Liver (tissue), 9 donors: ENCODE data around the gene PARD3B. TPM values are rescaled to one million over a fixed set of nuclear protein-coding genes. Genes with fewer than 3 reads are reported as not detected.

Experiments
- DNase-seq: peaks from one replicate; pipeline ENCODE4 v3.0.0-alpha.2; 2017; ENCODE audit warnings: low spot score
- H3K27ac ChIP-seq, 2 donors: one replicate each; pipeline ENCODE4 v1.7.0; 2013; ENCODE audit warnings: inconsistent platforms in 2 of 2, low read length in 2 of 2, control low read depth in 1 of 2, low read depth in 1 of 2, mild to moderate bottlenecking in 1 of 2
- H3K27me3 ChIP-seq, 4 donors: one replicate each; pipeline versions ENCODE4 v1.6.1 to v1.7.0; 2013; ENCODE audit warnings: low read length in 3 of 4, inconsistent platforms in 1 of 4, mild to moderate bottlenecking in 1 of 4, moderate library complexity in 1 of 4; ENCODE audit not compliant: control insufficient read depth in 4 of 4, insufficient read depth in 4 of 4
- H3K36me3 ChIP-seq, 4 donors: one replicate each; pipeline versions ENCODE4 v1.6.1 to v1.7.0; 2013; ENCODE audit warnings: low read length in 3 of 4, mild to moderate bottlenecking in 3 of 4, low read depth in 1 of 4, moderate library complexity in 1 of 4; ENCODE audit not compliant: control insufficient read depth in 4 of 4, insufficient read depth in 3 of 4
- H3K4me1 ChIP-seq, 4 donors: one replicate each; pipeline versions ENCODE4 v1.6.1 to v1.7.0; 2013; ENCODE audit warnings: low read length in 3 of 4, mild to moderate bottlenecking in 3 of 4, moderate library complexity in 1 of 4; ENCODE audit not compliant: control insufficient read depth in 4 of 4, insufficient read depth in 4 of 4
- H3K4me3 ChIP-seq, 3 donors: one replicate each; pipeline versions ENCODE4 v1.6.1 to v1.7.0; 2013; ENCODE audit warnings: low read length in 3 of 3, control low read depth in 1 of 3, low read depth in 1 of 3, mild to moderate bottlenecking in 1 of 3
- H3K9ac ChIP-seq, 2 donors: one replicate each; pipeline ENCODE4 v1.7.0; 2013; ENCODE audit warnings: low read length in 2 of 2, mild to moderate bottlenecking in 2 of 2, moderate library complexity in 2 of 2, control low read depth in 1 of 2, low read depth in 1 of 2
- H3K9me3 ChIP-seq, 4 donors: one replicate each; pipeline versions ENCODE4 v1.6.1 to v1.7.0; 2013; ENCODE audit warnings: low read length in 3 of 4; ENCODE audit not compliant: control insufficient read depth in 4 of 4
- EGR1 ChIP-seq, 2 donors: IDR thresholded peaks; 2 replicates each; pipeline ENCODE4 v1.6.1; 2016 to 2018; ENCODE audit warnings: antibody characterized with exemption in 2 of 2, low read depth in 2 of 2
- FOXA2 ChIP-seq: IDR thresholded peaks from 2 replicates; pipeline ENCODE4 v1.6.1; 2016; ENCODE audit warnings: antibody characterized with exemption
- GABPA ChIP-seq, 2 donors: IDR thresholded peaks in 1 of 2; conservative IDR thresholded peaks in 1 of 2; 2 replicates each; pipeline ENCODE4 v1.6.1; 2016; ENCODE audit warnings: antibody characterized with exemption in 2 of 2, mild to moderate bottlenecking in 1 of 2, moderate library complexity in 1 of 2
- HNF4A ChIP-seq, 2 donors: conservative IDR thresholded peaks; 2 replicates each; pipeline ENCODE4 v1.6.1; 2016; ENCODE audit warnings: antibody characterized with exemption in 2 of 2, mild to moderate bottlenecking in 2 of 2
- HNF4G ChIP-seq: IDR thresholded peaks from 2 replicates; pipeline ENCODE4 v1.6.1; 2016; ENCODE audit warnings: antibody characterized with exemption
- RAD21 ChIP-seq, 2 donors: IDR thresholded peaks; 2 replicates each; pipeline ENCODE4 v1.6.1; 2016; ENCODE audit warnings: antibody characterized with exemption in 2 of 2, mild to moderate bottlenecking in 2 of 2
- REST ChIP-seq: IDR thresholded peaks from 2 replicates; pipeline ENCODE4 v1.6.1; 2016; ENCODE audit warnings: antibody characterized with exemption, mild to moderate bottlenecking
- RXRA ChIP-seq, 2 donors: IDR thresholded peaks; 2 replicates each; pipeline ENCODE4 v1.6.1; 2017 to 2018; ENCODE audit warnings: antibody characterized with exemption in 2 of 2, mild to moderate bottlenecking in 1 of 2
- SP1 ChIP-seq: IDR thresholded peaks from 2 replicates; pipeline ENCODE4 v1.6.1; 2018; ENCODE audit warnings: antibody characterized with exemption, mild to moderate bottlenecking
- TAF1 ChIP-seq: conservative IDR thresholded peaks from 2 replicates; pipeline ENCODE4 v1.6.1; 2016; ENCODE audit warnings: antibody characterized with exemption, mild to moderate bottlenecking
- YY1 ChIP-seq: IDR thresholded peaks from 2 replicates; pipeline ENCODE4 v1.6.1; 2016; ENCODE audit warnings: antibody characterized with exemption, mild to moderate bottlenecking
- WGBS: extraction: QIAGEN DNeasy Blood & Tissue Kit; methylation state at CpG from one replicate; pipeline ENCODE4 v1.1.7; 2013; 5-methylcytosine and 5-hydroxymethylcytosine counted together
- polyA plus RNA-seq, 2 donors: library from polyadenylated mRNA; stranded (reverse) in 1 of 2; unstranded in 1 of 2; fragments of 200-250 nt in 1 of 2; fragments of >200 nt in 1 of 2; fragmentation: Nextera tagmentation in 1 of 2; extraction: Ambion mirVana in 1 of 2; gene quantifications; one replicate each; pipeline versions ENCODE4 v1.2.1 to v1.2.3, GENCODE V29; 2013 to 2015
- total RNA-seq, 2 donors: library from RNA; depleted of rRNA; stranded (reverse); fragments of >200 nt; gene quantifications; one replicate each; pipeline ENCODE4 v1.2.3, GENCODE V29; 2014
- TF ChIP-seq, protein P1 (sequence below): IDR thresholded peaks from 2 replicates; pipeline ENCODE4 v1.6.1; 2016; ENCODE audit warnings: antibody characterized with exemption
- TF ChIP-seq, protein P2 (sequence below): IDR thresholded peaks from 2 replicates; pipeline ENCODE4 v1.6.1; 2016; ENCODE audit warnings: antibody characterized with exemption
- TF ChIP-seq, protein P3 (sequence below): fragments of 150-350 bp; IDR thresholded peaks from 2 replicates; pipeline ENCODE4 v1.5.1; 2017; ENCODE audit warnings: improper control_type of control experiment, low read depth, low read length; ENCODE audit not compliant: missing input control
- TF ChIP-seq, protein P4 (sequence below): IDR thresholded peaks from 2 replicates; pipeline ENCODE4 v1.6.1; 2016; ENCODE audit warnings: antibody characterized with exemption
- donor health status: healthy.
- donor health status: healthy.
- donor health status: healthy.
- donor health status: healthy.
- donor health status: healthy.

Gene PARD3B
- total and polyA plus RNA-seq, 4 donors: 1.1 to 10.3 (median 3.7) TPM

DNA sequence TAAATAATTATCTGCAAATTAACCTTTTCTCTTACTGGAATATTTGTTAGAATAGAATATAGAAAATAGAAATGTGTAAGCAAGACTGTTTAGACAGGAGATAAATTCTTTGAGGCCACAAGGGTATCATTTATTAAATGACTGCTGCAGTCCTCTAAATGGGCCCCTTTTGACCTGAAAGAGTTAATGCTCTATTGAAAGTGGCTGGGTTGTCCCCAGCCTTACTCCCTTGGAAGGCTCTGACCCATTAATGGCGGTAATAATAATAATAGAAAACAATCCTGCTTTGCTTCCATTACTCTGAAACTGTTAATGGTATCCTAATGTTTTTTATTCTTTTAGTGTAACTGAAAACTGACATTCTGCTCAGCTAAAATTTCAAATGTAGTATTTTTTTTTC is 739.1 kb downstream of the PARD3B start:
- H3K27ac ChIP-seq: no peak overlapping the region
- WGBS: 100% methylated on average over 1 of the region's 1 CpG
- no peaks in the 10 kb centered on the region for H3K36me3 ChIP-seq
- no peaks in the 10 kb centered on the region for H3K4me1 ChIP-seq
- no peak for DNase-seq
- H3K27me3 ChIP-seq: no peaks in the 10 kb centered on the region
- H3K4me3 ChIP-seq: no peak overlapping the region
- TF ChIP-seq EGR1 (IDR thresholded peaks at IDR 0.05; ENCODE audit: low read depth in 2 of 2) (no peak), REST (no peak), RAD21 (IDR thresholded peaks at IDR 0.05) (no peak), SP1 (no peak)
- TF ChIP-seq, protein P1, sequence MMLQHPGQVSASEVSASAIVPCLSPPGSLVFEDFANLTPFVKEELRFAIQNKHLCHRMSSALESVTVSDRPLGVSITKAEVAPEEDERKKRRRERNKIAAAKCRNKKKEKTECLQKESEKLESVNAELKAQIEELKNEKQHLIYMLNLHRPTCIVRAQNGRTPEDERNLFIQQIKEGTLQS: no peak
- H3K9ac ChIP-seq: no peak overlapping the region
- H3K9me3 ChIP-seq: no peaks in the 10 kb centered on the region

DNA sequence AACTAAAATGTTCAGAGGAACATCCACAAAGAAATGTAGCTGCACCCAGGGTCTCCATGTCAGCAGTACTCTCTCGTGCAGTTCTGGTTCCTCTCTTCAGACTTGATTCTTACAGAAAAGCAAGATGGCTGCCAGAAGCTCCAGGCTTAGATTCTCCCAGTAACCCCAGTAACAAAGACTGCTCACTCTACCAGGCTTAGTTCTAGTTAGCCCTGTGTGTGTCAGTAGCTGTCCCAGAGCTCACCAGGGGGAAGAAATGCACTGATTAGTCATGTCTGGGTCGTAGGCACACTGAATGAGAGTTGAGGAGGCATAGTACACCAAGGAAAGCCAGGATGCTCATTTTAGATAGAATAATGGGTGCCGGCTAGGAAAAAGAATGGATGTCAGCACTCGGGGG is 742.0 kb downstream of the PARD3B start:
- H3K4me1 ChIP-seq: no peaks in the 10 kb centered on the region
- no peak for DNase-seq
- H3K9ac ChIP-seq: no peak overlapping the region
- no peaks in the 10 kb centered on the region for H3K27me3 ChIP-seq
- WGBS: 94% methylated on average over 4 of the region's 4 CpGs
- TF ChIP-seq, protein P2, sequence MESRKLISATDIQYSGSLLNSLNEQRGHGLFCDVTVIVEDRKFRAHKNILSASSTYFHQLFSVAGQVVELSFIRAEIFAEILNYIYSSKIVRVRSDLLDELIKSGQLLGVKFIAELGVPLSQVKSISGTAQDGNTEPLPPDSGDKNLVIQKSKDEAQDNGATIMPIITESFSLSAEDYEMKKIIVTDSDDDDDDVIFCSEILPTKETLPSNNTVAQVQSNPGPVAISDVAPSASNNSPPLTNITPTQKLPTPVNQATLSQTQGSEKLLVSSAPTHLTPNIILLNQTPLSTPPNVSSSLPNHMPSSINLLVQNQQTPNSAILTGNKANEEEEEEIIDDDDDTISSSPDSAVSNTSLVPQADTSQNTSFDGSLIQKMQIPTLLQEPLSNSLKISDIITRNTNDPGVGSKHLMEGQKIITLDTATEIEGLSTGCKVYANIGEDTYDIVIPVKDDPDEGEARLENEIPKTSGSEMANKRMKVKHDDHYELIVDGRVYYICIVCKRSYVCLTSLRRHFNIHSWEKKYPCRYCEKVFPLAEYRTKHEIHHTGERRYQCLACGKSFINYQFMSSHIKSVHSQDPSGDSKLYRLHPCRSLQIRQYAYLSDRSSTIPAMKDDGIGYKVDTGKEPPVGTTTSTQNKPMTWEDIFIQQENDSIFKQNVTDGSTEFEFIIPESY: no peak
- no peak for TF ChIP-seq FOXA2
- no peak for TF ChIP-seq SP1
- no peaks in the 10 kb centered on the region for H3K9me3 ChIP-seq
- no peak overlapping the region for H3K4me3 ChIP-seq
- H3K36me3 ChIP-seq: peaks cover 0 to 1% (median 0%) of the 10 kb centered on the region in 4 donors
- H3K27ac ChIP-seq: no peak overlapping the region

- no peak overlapping the region for H3K9ac ChIP-seq
- H3K4me3 ChIP-seq: no peak overlapping the region
- DNase-seq: no peak
These were observed 743.4 kb downstream of the PARD3B start for GRCh38 chr2:205288686-205289085.

More at GRCh38 chr2:205288686-205289085, 743.4 kb downstream of the PARD3B start:
- Histone ChIP-seq H3K36me3 (peaks cover 0 to 1% (median 0%) of the 10 kb centered on the region in 4 donors), H3K4me1 (no peaks in the 10 kb centered on the region), H3K27me3 (no peaks in the 10 kb centered on the region), H3K9me3 (no peaks in the 10 kb centered on the region), H3K27ac (no peak overlapping the region)
- 94% methylated on average over 3 of the region's 3 CpGs for WGBS
- TF ChIP-seq EGR1 (IDR thresholded peaks at IDR 0.05; ENCODE audit: low read depth in 2 of 2) (no peak), HNF4G (no peak), GABPA (IDR thresholded peaks at IDR 0.05 in 1 of 2, conservative IDR thresholded peaks at IDR 0.05 in 1 of 2) (no peak), RXRA (IDR thresholded peaks at IDR 0.05) (no peak), YY1 (no peak), HNF4A (conservative IDR thresholded peaks at IDR 0.05) (no peak), TAF1 (no peak)
- TF ChIP-seq, protein P3, sequence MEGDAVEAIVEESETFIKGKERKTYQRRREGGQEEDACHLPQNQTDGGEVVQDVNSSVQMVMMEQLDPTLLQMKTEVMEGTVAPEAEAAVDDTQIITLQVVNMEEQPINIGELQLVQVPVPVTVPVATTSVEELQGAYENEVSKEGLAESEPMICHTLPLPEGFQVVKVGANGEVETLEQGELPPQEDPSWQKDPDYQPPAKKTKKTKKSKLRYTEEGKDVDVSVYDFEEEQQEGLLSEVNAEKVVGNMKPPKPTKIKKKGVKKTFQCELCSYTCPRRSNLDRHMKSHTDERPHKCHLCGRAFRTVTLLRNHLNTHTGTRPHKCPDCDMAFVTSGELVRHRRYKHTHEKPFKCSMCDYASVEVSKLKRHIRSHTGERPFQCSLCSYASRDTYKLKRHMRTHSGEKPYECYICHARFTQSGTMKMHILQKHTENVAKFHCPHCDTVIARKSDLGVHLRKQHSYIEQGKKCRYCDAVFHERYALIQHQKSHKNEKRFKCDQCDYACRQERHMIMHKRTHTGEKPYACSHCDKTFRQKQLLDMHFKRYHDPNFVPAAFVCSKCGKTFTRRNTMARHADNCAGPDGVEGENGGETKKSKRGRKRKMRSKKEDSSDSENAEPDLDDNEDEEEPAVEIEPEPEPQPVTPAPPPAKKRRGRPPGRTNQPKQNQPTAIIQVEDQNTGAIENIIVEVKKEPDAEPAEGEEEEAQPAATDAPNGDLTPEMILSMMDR: no peak
- TF ChIP-seq, protein P4, sequence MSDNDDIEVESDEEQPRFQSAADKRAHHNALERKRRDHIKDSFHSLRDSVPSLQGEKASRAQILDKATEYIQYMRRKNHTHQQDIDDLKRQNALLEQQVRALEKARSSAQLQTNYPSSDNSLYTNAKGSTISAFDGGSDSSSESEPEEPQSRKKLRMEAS: no peak
- TF ChIP-seq, protein P2: no peak
